CD14-positive monocyte (primary cell): ENCODE results near the gene STARD7. TPM values are rescaled to one million over a fixed set of nuclear protein-coding genes. Genes with fewer than 3 reads are reported as not detected.

Source experiments
- DNase-seq, 3 donors: peaks; one replicate each; pipeline ENCODE4 v3.0.0-alpha.2; 2011 to 2022
- H2AFZ ChIP-seq: 2 replicates; pipeline ENCODE4 v1.6.0; 2012; ENCODE audit warnings: mild to moderate bottlenecking, low read depth, low read length, inconsistent platforms; ENCODE audit not compliant: insufficient read depth, poor library complexity, severe bottlenecking
- H3K27ac ChIP-seq, 2 donors: 1 replicate in 1 of 2; 2 replicates in 1 of 2; pipeline ENCODE4 v1.5.1; 2012 to 2013; ENCODE audit warnings: low read length in 2 of 2, control low read depth in 1 of 2, inconsistent platforms in 1 of 2, low read depth in 1 of 2, mild to moderate bottlenecking in 1 of 2
- H3K27me3 ChIP-seq, 2 donors: one replicate each; pipeline versions ENCODE4 v1.6.0 to v1.6.1; 2011 to 2013; ENCODE audit warnings: low read length in 2 of 2; ENCODE audit not compliant: control insufficient read depth in 2 of 2, insufficient read depth in 2 of 2
- H3K36me3 ChIP-seq, 2 donors: replicated peaks in 1 of 2; 1 replicate in 1 of 2; 2 replicates in 1 of 2; pipeline versions ENCODE4 v1.5.1 to v1.6.1; 2012 to 2013; ENCODE audit warnings: low read length in 2 of 2, control low read depth in 1 of 2, inconsistent platforms in 1 of 2, mild to moderate bottlenecking in 1 of 2; ENCODE audit not compliant: insufficient read depth in 2 of 2, control insufficient read depth in 1 of 2
- H3K4me1 ChIP-seq, 2 donors: 1 replicate in 1 of 2; 2 replicates in 1 of 2; pipeline versions ENCODE4 v1.5.1 to v1.6.1; 2012 to 2013; ENCODE audit warnings: low read length in 2 of 2, control low read depth in 1 of 2, inconsistent platforms in 1 of 2, mild to moderate bottlenecking in 1 of 2, moderate library complexity in 1 of 2; ENCODE audit not compliant: insufficient read depth in 2 of 2, control insufficient read depth in 1 of 2
- H3K4me2 ChIP-seq: replicated peaks from 2 replicates; pipeline ENCODE3; 2012; ENCODE audit warnings: low read length, moderate library complexity, mild to moderate bottlenecking; ENCODE audit not compliant: poor library complexity, severe bottlenecking; ENCODE audit errors: extremely low read depth
- H3K4me3 ChIP-seq, 3 experiments: fragments of 200-600 bp in 1 of 3; sonication (generic) in 1 of 3; replicated peaks in 1 of 3; 1 replicate in 2 of 3; 2 replicates in 1 of 3; pipeline ENCODE4 v1.5.1; 2011 to 2013; ENCODE audit warnings: low read length in 3 of 3, mild to moderate bottlenecking in 3 of 3, control low read depth in 2 of 3, low read depth in 2 of 3, inconsistent platforms in 1 of 3, moderate library complexity in 1 of 3
- H3K79me2 ChIP-seq: 2 replicates; pipeline ENCODE4 v1.6.0; 2012; ENCODE audit warnings: mild to moderate bottlenecking, control low read depth, inconsistent platforms, low read length, moderate library complexity; ENCODE audit not compliant: insufficient read depth
- H3K9ac ChIP-seq: 2 replicates; pipeline ENCODE4 v1.6.0; 2017; ENCODE audit warnings: low read length, mild to moderate bottlenecking; ENCODE audit not compliant: insufficient read depth, poor library complexity, severe bottlenecking
- H3K9me3 ChIP-seq, 2 donors: replicated peaks in 1 of 2; 1 replicate in 1 of 2; 2 replicates in 1 of 2; pipeline versions ENCODE4 v1.5.1 to v1.6.1; 2012 to 2013; ENCODE audit warnings: low read length in 2 of 2, control low read depth in 1 of 2; ENCODE audit not compliant: control insufficient read depth in 1 of 2, insufficient read depth in 1 of 2
- H4K20me1 ChIP-seq: 2 replicates; pipeline ENCODE4 v1.6.0; 2012; ENCODE audit warnings: mild to moderate bottlenecking, low read length, control low read depth, moderate library complexity; ENCODE audit not compliant: insufficient read depth
- H3K27ac Mint-ChIP-seq, 7 donors: one replicate each; pipeline ENCODE4 v1.8.0; 2020; ENCODE audit warnings: mild to moderate bottlenecking in 7 of 7, mixed read lengths in 7 of 7, moderate library complexity in 6 of 7, inconsistent platforms in 2 of 7
- H3K27me3 Mint-ChIP-seq, 3 donors: one replicate each; pipeline ENCODE4 v1.8.0; 2021 to 2022; ENCODE audit warnings: low read depth in 3 of 3, mild to moderate bottlenecking in 3 of 3, mixed read lengths in 3 of 3, moderate library complexity in 3 of 3, inconsistent platforms in 1 of 3
- H3K36me3 Mint-ChIP-seq, 2 donors: one replicate each; pipeline ENCODE4 v1.8.0; 2020; ENCODE audit warnings: mixed read lengths in 2 of 2, inconsistent platforms in 1 of 2, mild to moderate bottlenecking in 1 of 2
- H3K4me1 Mint-ChIP-seq: one replicate; pipeline ENCODE4 v1.8.0; 2020; ENCODE audit warnings: mild to moderate bottlenecking, mixed read lengths
- H3K4me3 Mint-ChIP-seq, 2 donors: one replicate each; pipeline ENCODE4 v1.8.0; 2020; ENCODE audit warnings: mild to moderate bottlenecking in 2 of 2, mixed read lengths in 2 of 2, moderate library complexity in 1 of 2
- H3K9me3 Mint-ChIP-seq, 7 donors: one replicate each; pipeline ENCODE4 v1.8.0; 2020 to 2022; ENCODE audit warnings: mixed read lengths in 7 of 7, mild to moderate bottlenecking in 6 of 7, moderate library complexity in 6 of 7, inconsistent platforms in 2 of 7
- CTCF ChIP-seq: fragments of 200-600 bp; IDR thresholded peaks from one replicate; pipeline ENCODE4 v1.8.0; 2022; ENCODE audit warnings: antibody characterized with exemption, mild to moderate bottlenecking
- WGBS: methylation state at CpG from one replicate; pipeline ENCODE4 v1.1.5; 2013; ENCODE audit warnings: missing lambda C conversion rate; ENCODE audit not compliant: insufficient coverage; 5-methylcytosine and 5-hydroxymethylcytosine counted together
- intact Hi-C, 2 donors: fragments of 100-400 bp; cut with micrococcal nuclease; formaldehyde crosslinking; loops; one replicate each; pipeline versions ENCODE4 v1.15.0 to v1.15.1; 2023
- polyA plus RNA-seq, 3 donors: library from polyadenylated mRNA; depleted of rRNA in 1 of 3; unstranded in 2 of 3; stranded (reverse) in 1 of 3; fragments of 300-500 nt in 2 of 3; fragments of >200 nt in 1 of 3; fragmentation: Illumina TruSeq in 2 of 3; gene quantifications; 1 replicate in 2 of 3; 2 replicates in 1 of 3; pipeline ENCODE4 v1.2.3, GENCODE V29; 2012 to 2021

The STARD7 gene
- polyA plus RNA-seq, 3 donors: 38.0 to 179 (median 172) TPM

GRCh38 chr2:96148410-96149217, 60.0 kb downstream of the STARD7 start:
- peak overlapping the region; percentile 70 to 81 for H3K4me3 Mint-ChIP-seq
- peak; percentile 97 to 100 (median 98) for DNase-seq
- H3K27ac ChIP-seq: peak overlapping the region; percentile 6 to 48
- H3K4me3 ChIP-seq: peak overlapping the region in 1 of 3 experiments; percentile 41
- H3K79me2 ChIP-seq: peaks cover 7% of the 10 kb centered on the region
- no peaks in the 10 kb centered on the region for H3K36me3 ChIP-seq
- peaks cover 3 to 13% (median 3%) of the 10 kb centered on the region in 3 donors for H3K27me3 Mint-ChIP-seq
- peak overlapping the region; percentile 24 for H3K9ac ChIP-seq
- peaks cover 61% of the 10 kb centered on the region for H3K4me1 Mint-ChIP-seq
- intact Hi-C loops: loop anchor here (10.0 kb wide), 2 partner anchors 116 to 386 kb away; partner anchors contain the start of genes ARID5A (in 2 of the 2), CIAO1 (in 1 of the 2) and TMEM127 (in 1 of the 2)
- H2AFZ ChIP-seq: peak overlapping the region; percentile 48
- peaks cover 8 to 9% of the 10 kb centered on the region in 2 donors for H3K36me3 Mint-ChIP-seq
- peak overlapping the region; percentile 84 to 99 (median 97) for H3K27ac Mint-ChIP-seq
- TF ChIP-seq CTCF: no peak
- H3K27me3 ChIP-seq: no peaks in the 10 kb centered on the region
- peaks cover 12% of the 10 kb centered on the region for H4K20me1 ChIP-seq
- WGBS: 38% methylated on average over 26 of the region's 29 CpGs
- no peaks in the 10 kb centered on the region for H3K9me3 ChIP-seq
- peaks cover 49 to 54% of the 10 kb centered on the region in 2 donors for H3K4me1 ChIP-seq
- H3K4me2 ChIP-seq: peak overlapping the region; percentile 59
- H3K9me3 Mint-ChIP-seq: peaks cover 0 to 3% (median 0%) of the 10 kb centered on the region in 7 donors

GRCh38 chr2:96147593-96148201, 60.9 kb downstream of the STARD7 start:
- H3K27me3 Mint-ChIP-seq: peaks cover 2 to 13% (median 3%) of the 10 kb centered on the region in 3 donors
- DNase-seq: peak in 1 of 3 donors; percentile 34
- H3K4me1 Mint-ChIP-seq: peaks cover 60% of the 10 kb centered on the region
- Histone ChIP-seq H3K36me3 (no peaks in the 10 kb centered on the region), H3K27ac (peak overlapping the region; percentile 6 to 48), H4K20me1 (peaks cover 21% of the 10 kb centered on the region), H3K79me2 (peaks cover 7% of the 10 kb centered on the region), H3K4me3 (no peak overlapping the region), H3K27me3 (no peaks in the 10 kb centered on the region), H3K4me1 (peaks cover 49 to 57% of the 10 kb centered on the region in 2 donors), H2AFZ (no peak overlapping the region), H3K4me2 (peak overlapping the region; percentile 59), H3K9me3 (no peaks in the 10 kb centered on the region), H3K9ac (no peak overlapping the region)
- H3K36me3 Mint-ChIP-seq: peaks cover 12 to 15% of the 10 kb centered on the region in 2 donors
- peak overlapping the region in 1 of 2 donors; percentile 81 for H3K4me3 Mint-ChIP-seq
- WGBS: 94% methylated on average over 2 of the region's 9 CpGs
- intact Hi-C loops: loop anchor here (10.0 kb wide), 2 partner anchors 117 to 387 kb away; partner anchors contain the start of genes ARID5A (in 2 of the 2), CIAO1 (in 1 of the 2) and TMEM127 (in 1 of the 2)
- TF ChIP-seq CTCF: no peak
- H3K27ac Mint-ChIP-seq: peak overlapping the region; percentile 84 to 99 (median 98)
- peaks cover 0 to 3% (median 0%) of the 10 kb centered on the region in 7 donors for H3K9me3 Mint-ChIP-seq
